ENCODE data around the gene ATRIP. TPM values are rescaled to one million over a fixed set of nuclear protein-coding genes. Genes with fewer than 3 reads are reported as not detected.

ATRIP gene
- total RNA-seq, 6 experiments from 2014 or later, result 7.0 to 10.5 (median 8.2) TPM

GRCh38 chr3:48431224-48432029, 15.1 kb upstream of the ATRIP start:
- Mint-ChIP-seq H3K27me3 (ENCODE audit: insufficient read depth) (no peaks in the 10 kb centered on the region), H3K4me1 (ENCODE audit: low read depth) (peaks cover 59% of the 10 kb centered on the region), H3K36me3 (ENCODE audit: low read depth) (peaks cover 6% of the 10 kb centered on the region), H3K4me3 (no peak overlapping the region), H3K27ac (peak overlapping the region; percentile 61), H3K9me3 (no peaks in the 10 kb centered on the region)
- TF ChIP-seq CTCF (IDR thresholded peaks at IDR 0.05), result no peak
- no peak for DNase-seq

- Mint-ChIP-seq H3K4me3 (peak overlapping the region; percentile 65; the same call in 1 of the 2 replicates), H3K27me3 (ENCODE audit: insufficient read depth) (no peaks in the 10 kb centered on the region), H3K27ac (peak overlapping the region; percentile 61; the same call in 1 of the 2 replicates), H3K9me3 (no peaks in the 10 kb centered on the region), H3K4me1 (ENCODE audit: low read depth) (peaks cover 49% of the 10 kb centered on the region), H3K36me3 (ENCODE audit: low read depth) (peaks cover 6% of the 10 kb centered on the region)
- peak; percentile 51 for TF ChIP-seq CTCF (IDR thresholded peaks at IDR 0.05)
- DNase-seq, result no peak
Observed at GRCh38 chr3:48432411-48433371, 13.8 kb upstream of the ATRIP start.

GRCh38 chr3:48433472-48434118, 12.9 kb upstream of the ATRIP start:
- Mint-ChIP-seq H3K27ac (peak overlapping the region; percentile 81), H3K4me3 (peak overlapping the region; percentile 65), H3K36me3 (ENCODE audit: low read depth) (peaks cover 6% of the 10 kb centered on the region), H3K9me3 (no peaks in the 10 kb centered on the region), H3K4me1 (ENCODE audit: low read depth) (peaks cover 45% of the 10 kb centered on the region), H3K27me3 (ENCODE audit: insufficient read depth) (no peaks in the 10 kb centered on the region)
- DNase-seq, result peak; percentile 49
- TF ChIP-seq CTCF (IDR thresholded peaks at IDR 0.05), result no peak

GRCh38 chr3:48434591-48435222, 11.8 kb upstream of the ATRIP start:
- no peak for DNase-seq
- Mint-ChIP-seq H3K27me3 (ENCODE audit: insufficient read depth) (no peaks in the 10 kb centered on the region), H3K4me3 (no peak overlapping the region), H3K36me3 (ENCODE audit: low read depth) (peaks cover 6% of the 10 kb centered on the region), H3K4me1 (ENCODE audit: low read depth) (peaks cover 53% of the 10 kb centered on the region), H3K27ac (peak overlapping the region; percentile 81), H3K9me3 (no peaks in the 10 kb centered on the region)
- TF ChIP-seq CTCF (IDR thresholded peaks at IDR 0.05), result no peak

- H3K36me3 Mint-ChIP-seq (ENCODE audit: low read depth), result peaks cover 6% of the 10 kb centered on the region
- no peak overlapping the region for H3K4me3 Mint-ChIP-seq
- H3K9me3 Mint-ChIP-seq, result no peaks in the 10 kb centered on the region
- no peak for DNase-seq
- peaks cover 52% of the 10 kb centered on the region for H3K4me1 Mint-ChIP-seq (ENCODE audit: low read depth)
- TF ChIP-seq CTCF (IDR thresholded peaks at IDR 0.05), result no peak
- H3K27me3 Mint-ChIP-seq (ENCODE audit: insufficient read depth), result no peaks in the 10 kb centered on the region
- no peak overlapping the region; the same call in 1 of the 2 replicates for H3K27ac Mint-ChIP-seq
Observed at GRCh38 chr3:48435223-48435595, 11.3 kb upstream of the ATRIP start.

Measured in HFFc6 (cell line).